HAP-1 (cell line): ENCODE data around the gene KDM4B.
A peak's percentile ranks its signal among the peaks of the same experiment; 100 is the strongest.
"Not testable (repeated sequence)": the region's sequence is repeated elsewhere in the genome, so short reads cannot be mapped to it uniquely, and the experiment has no call there.

Experiments
- DNase-seq, 2 experiments: peaks; one replicate each; pipeline ENCODE4 v3.0.0-alpha.2; 2016 to 2020; ENCODE audit warnings: low spot score in 2 of 2
- H3K27me3 ChIP-seq: fragments of 250-450 bp; sonication (Bioruptor Pico); 2 replicates; pipeline ENCODE4 v1.5.1; 2020; ENCODE audit warnings: low read depth, mild to moderate bottlenecking, moderate library complexity
- H3K36me3 ChIP-seq: fragments of 250-450 bp; sonication (Bioruptor Pico); replicated peaks from 2 replicates; pipeline ENCODE4 v1.5.1; 2020; ENCODE audit warnings: mild to moderate bottlenecking
- H3K4me1 ChIP-seq: fragments of 250-450 bp; sonication (Bioruptor Pico); 2 replicates; pipeline ENCODE4 v1.5.1; 2020; ENCODE audit warnings: mild to moderate bottlenecking
- H3K4me3 ChIP-seq: fragments of 250-450 bp; sonication (Bioruptor Pico); 2 replicates; pipeline ENCODE4 v1.5.1; 2020; ENCODE audit warnings: mild to moderate bottlenecking, moderate library complexity
- H3K9me3 ChIP-seq: fragments of 250-450 bp; sonication (Bioruptor Pico); 2 replicates; pipeline ENCODE4 v1.5.1; 2020; ENCODE audit warnings: mild to moderate bottlenecking, moderate library complexity
- in situ Hi-C: fragments of 300-500 bp; cut with MboI; formaldehyde crosslinking; loops from 3 replicates; pipeline ENCODE4 v1.14.3; 2020; ENCODE audit warnings: low sequenced_read_pairs, inconsistent platforms, mixed read lengths

The KDM4B gene

DNA sequence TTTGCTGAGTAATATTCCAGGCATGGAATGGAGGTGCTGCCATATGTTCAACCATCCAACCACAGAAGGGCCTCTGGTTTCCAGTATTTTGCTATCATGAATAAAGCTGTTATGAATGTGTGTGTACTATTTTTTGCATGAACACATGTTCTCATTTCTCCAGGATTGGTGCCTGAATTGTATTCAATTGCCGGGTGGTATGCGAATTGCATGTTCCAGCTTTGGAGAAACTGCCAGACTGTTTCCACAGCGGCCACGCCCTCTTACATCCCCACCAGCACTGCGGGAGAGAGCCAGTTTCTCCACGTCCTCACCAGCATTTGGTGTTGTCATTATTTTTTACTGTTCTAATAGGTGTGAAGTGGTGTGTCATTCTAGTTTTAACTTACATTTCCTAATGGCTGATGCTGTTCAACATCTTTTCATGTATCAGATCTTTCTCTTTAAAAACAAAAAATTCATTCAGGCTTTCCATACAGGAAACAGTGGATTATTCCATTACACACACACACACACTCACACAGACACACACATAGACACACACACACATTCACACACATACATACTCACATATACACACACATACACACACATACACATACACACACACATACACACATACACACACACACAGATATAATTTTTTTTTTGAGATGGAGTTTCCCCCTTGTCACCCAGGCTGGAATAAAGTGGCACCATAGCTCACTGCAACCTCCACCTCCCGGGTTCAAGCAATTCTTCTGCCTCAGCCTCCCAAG, 217.6 kb downstream of the KDM4B start:
- in situ Hi-C loops: no loop called here
- no peaks in the 10 kb centered on the region for H3K9me3 ChIP-seq
- H3K27me3 ChIP-seq: no peaks in the 10 kb centered on the region
- peaks cover 5% of the 10 kb centered on the region; the same call in 1 of the 2 replicates for H3K4me1 ChIP-seq
- H3K36me3 ChIP-seq: no peaks in the 10 kb centered on the region
- DNase-seq: peak in 1 of 2 experiments; percentile 23
- H3K4me3 ChIP-seq: no peak overlapping the region

DNA sequence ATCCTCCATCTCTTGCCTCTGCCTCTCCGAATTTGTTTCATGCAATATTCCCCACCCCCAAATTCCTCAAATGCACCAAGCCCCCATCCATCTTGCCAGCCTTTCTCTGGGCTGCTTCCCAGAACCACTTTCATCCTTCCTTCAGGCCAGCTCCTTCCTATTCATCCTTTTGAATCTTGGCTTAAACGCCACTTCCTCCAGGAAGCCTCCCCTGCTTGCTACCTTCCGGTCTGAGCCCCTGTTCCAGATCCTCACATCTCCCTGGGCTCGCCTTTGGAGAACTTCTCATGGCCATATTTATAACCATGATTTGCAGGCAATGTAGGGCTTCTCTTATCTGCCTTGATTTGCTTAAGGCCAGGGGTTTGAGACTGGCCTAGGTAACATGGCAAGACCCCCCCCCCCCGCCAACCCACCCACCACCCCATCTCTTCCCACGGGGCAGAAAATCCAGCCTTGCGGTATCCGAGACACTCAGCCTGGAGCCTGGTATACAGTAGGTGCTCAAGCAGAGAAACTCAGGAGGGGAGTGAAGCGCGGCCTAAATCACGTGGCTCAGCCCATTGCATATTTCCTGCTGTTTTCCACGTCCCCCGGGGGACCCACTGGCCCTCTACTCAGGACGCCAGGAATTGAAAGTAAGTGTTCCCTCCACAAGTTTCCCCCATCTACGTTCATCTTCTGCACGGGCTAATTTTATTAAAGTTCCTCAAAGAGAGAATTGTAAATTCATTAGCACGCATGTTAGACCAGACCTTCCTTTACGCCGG, 219.8 kb downstream of the KDM4B start:
- no peak overlapping the region for H3K4me3 ChIP-seq
- H3K9me3 ChIP-seq: no peaks in the 10 kb centered on the region
- peaks cover 17% of the 10 kb centered on the region for H3K4me1 ChIP-seq
- DNase-seq: no peak
- H3K27me3 ChIP-seq: no peaks in the 10 kb centered on the region
- in situ Hi-C loops: no loop called here
- no peaks in the 10 kb centered on the region for H3K36me3 ChIP-seq

DNA sequence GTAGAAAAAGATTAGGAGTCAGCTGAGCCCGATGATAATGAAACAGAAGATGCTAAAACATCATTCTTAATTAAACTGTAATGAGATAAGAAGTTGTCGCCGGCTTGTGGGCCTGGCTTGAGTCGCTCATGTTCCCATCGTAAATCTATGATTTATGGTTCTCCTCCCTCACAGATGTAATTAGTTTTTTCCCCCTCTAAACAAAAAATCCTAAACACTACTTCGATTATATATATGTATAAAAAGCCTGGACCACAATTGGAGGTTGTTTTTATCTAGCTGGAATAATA, 220.3 kb downstream of the KDM4B start:
- Histone ChIP-seq H3K36me3 (no peaks in the 10 kb centered on the region), H3K9me3 (no peaks in the 10 kb centered on the region)

DNA sequence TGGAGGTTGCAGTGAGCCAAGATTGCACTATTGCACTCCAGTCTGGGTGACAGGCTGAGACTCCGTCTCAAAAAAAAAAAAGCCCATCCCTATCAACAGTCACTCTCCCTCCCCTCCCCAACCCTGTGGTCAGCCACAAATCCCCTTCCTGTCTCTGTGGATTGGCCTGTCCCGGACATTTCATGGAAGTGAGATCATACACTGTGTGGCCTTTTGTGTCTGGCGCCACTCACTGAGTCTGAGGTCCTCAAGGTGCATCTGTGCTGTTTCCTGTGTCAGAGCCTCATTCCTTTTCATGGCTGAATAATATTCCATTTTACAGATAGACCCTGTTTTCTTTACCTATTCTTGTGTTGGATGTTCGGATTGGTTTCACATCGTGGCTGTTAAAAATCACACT, 222.2 kb downstream of the KDM4B start:
- no peak for DNase-seq
- in situ Hi-C loops: no loop called here
- Histone ChIP-seq H3K4me1 (peaks cover 18% of the 10 kb centered on the region), H3K36me3 (no peaks in the 10 kb centered on the region), H3K27me3 (no peaks in the 10 kb centered on the region), H3K9me3 (no peaks in the 10 kb centered on the region), H3K4me3 (no peak overlapping the region)

More for the DNA sequence above, 220.3 kb downstream of the KDM4B start:
- Histone ChIP-seq H3K4me1 (peaks cover 18% of the 10 kb centered on the region), H3K4me3 (no peak overlapping the region), H3K27me3 (no peaks in the 10 kb centered on the region)
- no peak for DNase-seq
- in situ Hi-C loops: no loop called here

DNA sequence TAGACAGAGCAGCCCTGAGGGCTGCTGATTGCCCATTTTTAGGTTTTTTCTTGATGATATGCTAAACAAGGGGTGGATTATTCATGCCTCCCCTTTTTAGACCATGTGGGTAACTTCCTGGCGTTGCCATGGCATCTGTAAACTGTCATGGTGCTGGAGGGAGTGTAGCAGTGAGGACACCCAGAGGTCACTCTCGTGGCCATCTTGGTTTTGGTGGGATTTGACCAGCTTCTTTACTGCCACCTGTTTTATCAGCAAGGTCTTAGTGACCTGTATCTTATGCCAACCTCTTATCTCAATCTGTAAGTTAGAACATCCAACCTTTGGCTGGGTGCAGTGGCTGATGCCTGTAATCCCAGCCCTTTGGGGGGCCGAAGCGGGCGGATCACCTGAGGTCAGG, 223.7 kb downstream of the KDM4B start:
- Histone ChIP-seq H3K27me3 (no peaks in the 10 kb centered on the region), H3K9me3 (no peaks in the 10 kb centered on the region), H3K36me3 (no peaks in the 10 kb centered on the region), H3K4me1 (peaks cover 18% of the 10 kb centered on the region), H3K4me3 (no peak overlapping the region)
- DNase-seq: peak in 1 of 2 experiments; percentile 23
- in situ Hi-C loops: no loop called here

DNA sequence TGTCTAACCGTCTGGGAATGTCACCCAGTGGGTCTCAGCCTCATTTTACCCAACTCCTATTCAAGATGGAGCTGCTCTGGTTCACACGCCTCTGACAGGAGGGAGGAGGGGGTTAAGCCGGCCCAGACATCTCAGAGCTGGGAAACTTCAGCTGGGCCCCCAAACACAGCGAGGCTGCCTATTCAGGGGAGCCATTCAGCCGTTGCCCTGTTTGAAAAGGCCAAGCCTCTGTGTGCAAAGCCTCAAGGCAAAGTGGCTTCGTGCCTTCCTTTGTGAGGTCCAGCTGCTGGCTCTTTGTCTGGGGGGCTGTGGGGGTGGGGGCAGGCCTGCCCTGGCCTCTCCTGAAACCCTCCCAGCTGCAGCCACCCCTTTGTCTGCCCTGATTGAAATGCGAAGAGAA, 224.3 kb downstream of the KDM4B start:
- no peaks in the 10 kb centered on the region for H3K36me3 ChIP-seq
- DNase-seq: peak; percentile 93 to 95
- in situ Hi-C loops: no loop called here
- H3K9me3 ChIP-seq: no peaks in the 10 kb centered on the region
- H3K4me1 ChIP-seq: peaks cover 18% of the 10 kb centered on the region
- H3K27me3 ChIP-seq: no peaks in the 10 kb centered on the region
- H3K4me3 ChIP-seq: no peak overlapping the region

DNA sequence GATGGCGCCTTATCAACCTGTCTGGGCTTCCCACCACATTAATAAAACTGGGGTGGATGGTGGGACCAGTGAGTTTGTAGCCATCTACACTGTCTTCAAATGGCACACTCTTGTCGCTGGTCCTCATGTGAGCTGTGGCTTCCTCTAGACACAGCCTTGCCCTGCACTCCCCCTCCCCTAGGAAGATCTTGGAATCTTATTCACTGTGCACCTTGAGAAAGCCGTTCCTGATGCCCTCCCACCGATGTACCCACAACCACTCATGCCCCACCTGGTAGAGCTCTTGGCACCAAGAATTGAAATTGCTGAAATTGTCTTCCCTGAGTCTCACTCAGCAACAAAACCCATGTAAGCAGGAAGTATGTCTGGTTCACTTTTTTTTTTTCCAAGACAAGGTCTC, 225.7 kb downstream of the KDM4B start:
- in situ Hi-C loops: no loop called here
- peaks cover 13% of the 10 kb centered on the region for H3K4me1 ChIP-seq
- H3K36me3 ChIP-seq: no peaks in the 10 kb centered on the region
- H3K9me3 ChIP-seq: no peaks in the 10 kb centered on the region
- no peak overlapping the region for H3K4me3 ChIP-seq
- no peaks in the 10 kb centered on the region for H3K27me3 ChIP-seq
- DNase-seq: no peak

DNA sequence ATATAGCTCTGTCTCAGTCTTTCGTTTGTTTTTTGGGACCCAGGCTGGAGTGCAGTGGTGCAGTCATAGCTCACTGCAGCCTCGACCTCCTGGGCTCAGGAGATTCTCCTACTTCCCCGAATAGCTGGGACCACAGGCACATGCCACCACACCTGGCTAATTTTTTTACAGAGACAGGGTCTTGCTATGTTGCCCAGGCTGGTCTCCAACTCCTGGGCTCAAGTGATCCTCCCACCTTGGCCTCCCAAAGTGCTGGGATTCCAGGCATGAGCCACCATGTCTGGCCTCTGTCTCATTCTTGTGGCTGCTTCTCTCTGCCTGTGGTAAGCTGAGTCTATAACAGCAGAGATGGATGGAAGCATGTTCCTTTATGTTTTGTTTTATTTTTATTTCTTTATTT, 226.7 kb downstream of the KDM4B start:
- in situ Hi-C loops, H3K9me3 ChIP-seq, H3K4me3 ChIP-seq, H3K36me3 ChIP-seq, H3K27me3 ChIP-seq, DNase-seq: not testable (repeated sequence)
- H3K4me1 ChIP-seq: peaks cover 13% of the 10 kb centered on the region

DNA sequence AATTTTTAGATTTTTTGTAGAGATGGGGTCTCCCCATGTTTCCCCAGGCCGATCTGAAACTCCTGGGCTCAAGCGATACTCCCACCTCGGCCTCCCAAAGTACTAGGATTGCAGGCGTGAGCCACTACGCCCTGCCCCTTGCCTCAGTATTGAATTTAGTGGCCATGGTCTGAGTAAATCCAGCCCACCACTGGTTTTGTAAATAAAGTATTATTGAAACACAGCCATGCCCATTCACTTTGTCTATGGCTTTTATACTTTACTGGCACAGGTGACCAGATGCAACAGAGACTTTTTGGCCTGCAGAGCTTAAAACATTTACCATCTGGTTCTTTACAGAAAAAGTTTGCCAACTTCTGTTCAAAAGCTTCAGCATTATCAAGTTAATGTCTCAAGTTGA, 227.9 kb downstream of the KDM4B start:
- no peak overlapping the region for H3K4me3 ChIP-seq
- H3K36me3 ChIP-seq: no peaks in the 10 kb centered on the region
- no peak for DNase-seq
- H3K27me3 ChIP-seq: no peaks in the 10 kb centered on the region
- in situ Hi-C loops: no loop called here
- peaks cover 13% of the 10 kb centered on the region for H3K4me1 ChIP-seq
- peaks cover 9% of the 10 kb centered on the region for H3K9me3 ChIP-seq

DNA sequence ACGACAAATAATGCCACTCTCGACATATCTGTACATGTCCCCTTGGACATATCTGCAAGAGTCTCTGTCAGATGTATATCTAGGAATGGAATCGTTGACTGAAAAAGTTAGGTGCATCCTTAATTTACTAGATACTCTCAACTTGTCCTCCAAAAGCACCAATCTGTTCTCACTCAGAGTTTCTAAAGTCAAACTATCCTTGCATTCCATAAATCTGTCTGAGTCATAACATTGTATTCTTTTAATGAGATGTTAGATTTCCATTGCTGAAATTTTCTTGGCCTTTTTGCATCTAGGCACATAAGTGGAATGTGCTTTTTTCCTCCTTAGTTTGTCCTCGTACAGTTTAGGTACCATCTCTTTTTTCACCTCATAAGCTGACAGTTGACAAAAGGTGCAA, 231.9 kb downstream of the KDM4B start:
- H3K9me3 ChIP-seq: peaks cover 9% of the 10 kb centered on the region
- H3K36me3 ChIP-seq: no peaks in the 10 kb centered on the region
- DNase-seq: no peak
- H3K27me3 ChIP-seq: no peaks in the 10 kb centered on the region
- H3K4me1 ChIP-seq: no peaks in the 10 kb centered on the region
- H3K4me3 ChIP-seq: no peak overlapping the region
- in situ Hi-C loops: no loop called here

DNA sequence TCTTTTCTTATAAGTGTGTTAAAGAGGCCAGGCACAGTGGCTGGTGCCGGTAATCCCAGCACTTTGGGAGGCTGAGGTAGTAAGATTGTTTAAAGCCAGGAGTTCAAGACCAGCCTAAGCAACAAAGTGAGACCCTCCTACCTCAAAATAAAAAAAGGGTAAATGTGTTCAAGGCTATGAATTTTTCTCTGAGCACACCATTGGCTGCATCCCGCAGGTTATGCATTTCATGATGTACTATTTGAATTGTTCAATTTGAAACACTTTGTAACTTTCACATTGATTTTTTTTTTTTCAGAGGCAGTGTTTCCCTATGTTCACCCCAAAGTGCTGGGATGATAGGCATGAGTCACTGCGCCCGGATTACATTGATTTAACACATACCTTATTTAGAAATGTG, 233.6 kb downstream of the KDM4B start:
- no peaks in the 10 kb centered on the region for H3K4me1 ChIP-seq
- H3K27me3 ChIP-seq: no peaks in the 10 kb centered on the region
- peaks cover 3% of the 10 kb centered on the region for H3K36me3 ChIP-seq
- H3K4me3 ChIP-seq: no peak overlapping the region
- in situ Hi-C loops: no loop called here
- DNase-seq: no peak
- H3K9me3 ChIP-seq: peaks cover 9% of the 10 kb centered on the region
